ENCODE data around the gene MIER1.

DNA sequence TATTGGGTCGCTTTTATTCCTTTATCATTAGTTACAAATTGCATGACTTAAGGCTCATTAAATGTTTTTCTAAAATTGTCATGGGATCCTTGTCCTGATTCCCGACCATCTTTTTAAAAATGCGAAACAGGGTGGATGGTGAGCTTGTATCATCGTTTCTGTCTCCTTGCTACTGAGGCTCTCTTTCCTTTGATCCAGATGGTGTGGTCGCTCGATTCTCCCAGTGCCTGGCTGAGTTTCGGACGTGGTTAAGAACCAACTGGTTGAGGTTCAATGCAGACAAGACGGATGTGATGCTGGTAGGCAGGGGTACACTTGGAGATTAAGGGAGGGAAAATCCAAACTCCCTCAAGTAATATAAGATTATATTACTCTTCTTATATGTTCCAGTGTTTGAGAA, 1.2 kb downstream of the MIER1 start:
- no peak for TF ChIP-seq CTCF (IDR thresholded peaks at IDR 0.05; ENCODE audit: insufficient read depth, low read length, poor library complexity, severe bottlenecking)
- no peak for TF ChIP-seq EZH2phosphoT487 (conservative IDR thresholded peaks at IDR 0.05; ENCODE audit: low read length)

Measured in SU-DHL-6 (cell line).